ENCODE data around the gene PDE11A. TPM values are rescaled to one million over a fixed set of nuclear protein-coding genes. Genes with fewer than 3 reads are reported as not detected.

PDE11A gene
- total RNA-seq, 1 experiment from 2014 or later = 0.24 TPM

DNA sequence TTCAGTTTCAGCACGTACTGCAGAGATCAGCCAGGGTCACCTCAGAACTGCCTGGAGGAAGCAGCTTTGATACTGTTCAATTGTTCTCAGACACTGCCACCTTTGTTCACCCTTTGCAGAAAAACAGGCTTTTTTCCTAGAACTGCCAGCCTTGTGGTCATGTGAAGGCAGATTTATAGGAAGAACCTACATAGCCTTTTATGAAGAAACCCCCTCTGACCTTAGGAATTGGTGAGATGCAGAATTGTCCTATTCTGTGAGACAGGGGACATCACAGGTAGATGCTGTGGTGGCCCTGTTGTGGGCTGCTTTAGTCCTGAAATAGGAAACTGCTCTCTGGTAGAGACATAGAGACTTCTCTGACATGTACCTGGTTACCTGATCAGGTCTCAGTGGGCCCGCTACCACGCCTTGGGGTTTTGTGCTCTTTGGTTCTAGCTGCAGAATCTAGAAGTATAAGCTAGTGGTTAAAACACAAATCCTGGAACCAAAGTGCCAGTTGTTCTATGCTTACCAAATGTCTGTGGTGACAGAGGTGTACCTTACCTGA is 473.4 kb downstream of the PDE11A start:
- peak; percentile 6 for DNase-seq (ENCODE audit: low read depth)

DNA sequence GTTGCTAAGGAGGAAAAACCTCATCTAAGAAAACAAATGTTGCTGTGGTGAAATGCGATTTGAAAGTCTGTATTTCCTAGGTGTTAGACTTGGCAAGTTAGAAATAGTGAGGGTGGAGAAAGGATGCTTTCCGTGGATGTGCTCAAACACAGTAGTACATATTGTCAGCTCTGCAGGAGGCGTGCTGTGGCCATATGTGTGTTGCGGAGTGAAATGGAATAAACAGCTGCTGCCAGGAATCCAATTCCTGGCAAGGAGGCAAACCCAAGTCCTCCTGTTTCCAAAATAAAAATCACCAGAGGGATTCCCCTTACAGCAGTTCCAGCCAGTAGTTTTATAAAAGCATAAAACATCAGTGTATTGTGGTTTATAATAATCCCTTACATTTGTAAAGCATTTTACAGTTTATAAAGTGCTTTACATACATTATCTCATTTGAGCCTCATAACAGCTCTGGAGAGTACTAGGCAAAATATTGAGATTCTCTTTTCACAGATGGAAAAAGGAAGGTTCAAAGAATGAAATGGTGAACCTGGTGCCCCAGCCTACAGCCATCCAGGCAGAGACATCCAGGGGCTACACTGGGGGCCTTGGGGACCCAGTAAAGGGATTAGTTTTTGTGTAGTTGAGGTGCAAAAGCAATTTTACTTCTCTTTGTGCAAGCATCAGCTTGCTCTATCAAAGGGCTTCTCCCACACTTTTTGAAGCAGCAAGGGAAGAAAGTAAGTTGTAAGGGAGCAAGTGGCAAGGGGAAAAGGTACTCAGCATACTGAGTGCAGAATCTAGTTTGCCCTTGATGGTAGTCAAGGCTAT is 474.0 kb downstream of the PDE11A start:
- DNase-seq (ENCODE audit: low read depth) = peak; percentile 38

DNA sequence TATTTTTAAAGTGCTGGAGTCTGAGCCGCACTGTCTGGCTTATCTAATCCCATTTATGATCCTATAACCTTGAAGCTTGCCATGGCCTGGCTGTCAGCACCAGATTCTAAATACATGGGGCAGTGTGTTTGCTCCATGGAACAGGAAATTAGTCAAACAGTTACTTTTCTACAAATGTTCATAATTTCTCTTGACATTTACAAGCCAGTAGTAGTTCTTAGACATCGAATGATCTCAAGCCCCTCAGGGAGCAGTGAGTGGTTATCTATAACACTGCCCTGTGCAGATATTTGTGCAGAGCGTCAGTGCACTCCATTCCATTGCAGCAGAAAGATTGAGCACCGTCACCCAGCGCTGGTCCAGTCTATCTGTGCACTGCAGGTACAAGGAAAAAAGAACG is 474.8 kb downstream of the PDE11A start:
- no peak for DNase-seq (ENCODE audit: low read depth)

DNA sequence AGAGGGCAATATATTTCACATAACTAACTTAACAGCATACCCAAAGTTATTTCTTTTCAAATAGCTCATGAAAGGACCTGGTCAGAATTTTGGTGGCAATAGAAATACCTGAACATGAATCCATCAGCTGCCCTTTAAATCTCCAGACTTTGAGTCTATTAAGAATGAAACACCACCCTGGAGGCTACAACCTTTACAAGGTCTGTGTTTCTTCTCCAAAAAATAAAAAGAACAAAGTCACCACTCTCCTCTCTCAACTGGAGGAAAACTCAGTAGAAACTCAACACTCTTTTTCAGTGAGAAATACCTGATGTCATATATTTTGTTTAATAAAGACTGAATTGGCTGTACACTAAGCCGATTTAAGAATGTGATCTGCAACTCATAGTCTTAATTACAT is 475.7 kb downstream of the PDE11A start:
- no peak for DNase-seq (ENCODE audit: low read depth)

DNA sequence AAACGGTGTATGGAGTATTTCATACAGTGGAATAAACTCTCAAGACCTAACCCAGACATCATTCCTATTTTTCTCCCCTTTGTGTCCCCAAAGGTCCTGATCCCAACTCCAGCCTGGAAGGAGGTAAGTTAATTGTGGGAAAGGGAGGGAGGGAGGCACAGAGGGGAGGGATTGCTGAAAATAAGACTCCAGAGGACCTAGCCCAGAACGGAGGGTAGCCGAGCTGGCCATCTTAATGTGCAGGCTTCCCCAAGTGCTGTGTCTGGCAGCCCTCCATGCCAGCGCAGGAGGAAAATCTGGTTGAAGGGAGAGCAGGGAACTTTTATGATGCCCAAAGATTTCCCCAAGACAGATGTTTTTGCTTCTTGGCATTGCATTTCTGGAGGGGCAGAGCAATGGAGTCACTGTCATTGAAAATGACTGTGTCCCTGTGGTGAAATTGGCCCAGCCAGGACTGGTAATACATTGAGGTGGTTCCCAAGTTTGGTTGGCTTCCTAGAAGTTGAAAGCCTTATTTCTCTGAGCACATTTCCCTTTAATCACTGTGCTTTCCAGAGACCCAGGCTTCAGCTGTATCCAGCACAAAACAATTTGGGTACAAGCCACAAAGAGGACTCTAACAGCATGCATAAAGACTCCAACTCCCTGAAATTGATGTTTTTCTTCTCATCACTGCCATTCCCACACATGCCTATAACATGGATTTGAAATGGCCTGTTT is 477.3 kb downstream of the PDE11A start:
- DNase-seq (ENCODE audit: low read depth) = no peak

DNA sequence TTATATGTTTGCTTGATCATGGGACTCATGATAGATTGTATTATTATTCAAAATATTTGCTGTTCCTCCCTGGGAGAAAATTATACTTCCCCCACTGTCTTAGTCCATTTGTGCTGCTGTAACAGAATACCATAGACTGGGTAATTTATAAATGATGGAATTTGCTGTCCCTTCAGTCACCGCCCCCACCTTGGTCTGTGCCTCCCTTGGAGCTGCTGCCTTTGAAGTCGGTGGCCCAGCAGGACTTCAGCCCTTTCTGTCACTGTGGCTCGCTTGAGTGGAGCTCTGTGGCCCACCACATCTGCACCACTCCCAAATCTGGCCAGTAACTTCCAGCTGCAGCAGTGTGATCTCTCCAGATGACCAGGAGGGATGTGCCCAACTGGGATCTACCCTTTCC is 479.2 kb downstream of the PDE11A start:
- no peak for DNase-seq (ENCODE audit: low read depth)

DNA sequence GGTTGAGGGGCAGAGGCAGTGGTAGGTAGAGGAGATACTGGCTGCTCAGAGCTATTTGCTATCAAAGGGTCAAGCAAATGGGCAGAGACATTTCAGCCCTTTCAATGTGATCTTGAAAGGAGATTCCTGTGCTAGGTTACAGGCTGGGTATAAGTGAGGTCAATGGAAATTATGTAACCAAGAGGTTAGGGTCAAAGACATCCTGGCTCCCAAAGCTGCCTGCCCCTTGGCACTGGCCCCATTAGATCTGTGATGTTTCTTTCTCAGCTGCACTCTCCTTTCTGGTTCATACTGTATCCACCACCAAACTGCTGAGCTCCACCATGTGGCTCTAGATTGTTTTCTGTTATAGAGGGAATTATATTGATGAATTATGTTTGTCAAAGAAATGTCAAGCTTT is 479.6 kb downstream of the PDE11A start:
- DNase-seq (ENCODE audit: low read depth) = no peak

DNA sequence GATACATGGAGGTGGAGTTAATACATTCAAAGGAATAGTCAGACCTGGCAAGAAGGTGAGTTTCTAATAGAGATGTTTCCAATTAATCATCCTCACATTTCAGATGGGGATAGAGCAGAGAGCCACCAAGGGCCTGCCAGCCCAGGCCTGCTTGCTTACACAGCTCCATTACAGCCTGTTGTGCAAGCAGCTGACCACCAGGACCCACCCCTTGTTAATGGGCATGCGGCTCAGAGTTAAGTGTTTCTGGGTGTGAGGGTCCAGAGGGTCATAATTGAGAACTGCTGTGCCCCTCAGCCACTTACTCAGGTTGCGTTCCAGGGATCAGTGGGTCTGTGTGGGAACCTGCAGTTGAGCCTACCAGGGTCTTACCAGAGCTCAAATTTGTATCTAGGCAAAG is 480.2 kb downstream of the PDE11A start:
- DNase-seq (ENCODE audit: low read depth) = no peak

DNA sequence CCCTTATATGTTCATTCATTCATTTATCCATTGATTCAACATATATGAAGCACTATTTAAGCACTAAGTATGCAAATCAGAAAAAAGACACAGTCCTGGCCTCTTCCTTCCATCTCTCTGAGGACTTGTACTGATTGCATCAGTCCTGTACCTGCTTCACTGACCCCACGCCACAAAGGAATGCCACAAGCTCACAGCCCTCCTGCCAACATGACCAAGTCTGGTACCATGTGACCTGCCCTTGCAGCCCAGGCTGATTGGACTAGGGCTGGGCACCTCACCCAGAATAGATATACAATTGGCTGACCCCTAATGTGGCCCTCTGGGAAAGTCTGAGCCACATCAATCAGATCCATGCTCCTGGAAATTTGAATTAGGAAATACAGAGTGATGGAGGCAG is 483.4 kb downstream of the PDE11A start:
- DNase-seq (ENCODE audit: low read depth) = no peak

DNA sequence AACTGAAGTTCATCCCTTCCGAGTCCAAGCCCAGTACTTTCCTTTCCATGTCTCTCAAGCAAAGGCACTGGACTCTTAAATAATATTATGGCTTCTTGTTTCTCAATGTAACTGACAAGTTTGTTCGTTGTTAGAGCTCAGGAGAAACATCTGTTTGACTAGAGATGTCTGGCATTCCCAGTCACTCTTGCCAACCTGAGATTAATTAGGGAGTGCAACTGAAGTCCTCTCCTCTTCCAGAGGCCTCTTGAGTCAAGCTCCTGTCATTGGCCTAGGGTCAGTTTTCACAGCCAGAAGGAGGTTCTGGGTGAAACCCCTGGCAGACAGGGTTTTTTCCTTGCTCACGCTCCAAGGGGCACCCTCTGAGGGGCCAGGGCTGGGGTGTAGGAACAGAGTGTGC is 483.9 kb downstream of the PDE11A start:
- DNase-seq (ENCODE audit: low read depth) = no peak

DNA sequence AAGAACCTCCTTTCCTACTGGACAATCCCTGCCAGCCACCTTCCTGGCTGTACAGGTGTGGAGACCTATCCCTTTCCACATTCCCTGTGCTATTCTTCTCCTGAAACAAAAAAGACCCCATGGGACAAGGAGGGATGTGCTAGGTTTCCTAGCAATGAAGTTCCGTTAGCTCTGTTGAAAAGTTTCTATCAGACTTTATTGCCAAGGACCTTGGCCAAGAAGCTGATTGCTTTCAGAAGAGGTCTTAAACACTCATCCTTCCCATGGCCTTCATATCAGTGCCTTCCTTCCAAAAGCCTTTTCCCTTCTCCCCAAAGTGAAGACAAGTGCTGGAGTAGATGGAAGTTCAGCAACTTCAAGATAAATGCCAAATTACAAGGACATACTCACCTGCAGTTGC is 485.2 kb downstream of the PDE11A start:
- no peak for DNase-seq (ENCODE audit: low read depth)

DNA sequence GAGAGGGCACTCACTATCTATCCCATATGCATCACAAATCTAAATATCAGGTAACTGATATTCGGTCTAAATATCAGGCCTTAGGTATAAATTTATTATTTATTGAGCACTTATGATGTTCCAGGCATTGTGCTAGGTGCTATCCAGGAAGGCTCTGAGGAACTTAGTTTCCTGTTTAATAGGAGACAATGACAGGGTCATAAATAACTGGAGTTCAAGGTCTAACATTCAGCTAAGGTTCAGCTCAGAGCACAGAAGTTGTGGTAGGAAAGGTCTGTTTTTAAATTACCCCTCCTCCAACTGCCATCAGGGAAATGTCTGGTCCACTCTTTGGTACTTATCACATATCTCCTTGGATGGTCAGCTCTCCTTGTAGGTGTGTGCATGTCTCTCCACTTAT is 486.4 kb downstream of the PDE11A start:
- no peak for DNase-seq (ENCODE audit: low read depth)

DNA sequence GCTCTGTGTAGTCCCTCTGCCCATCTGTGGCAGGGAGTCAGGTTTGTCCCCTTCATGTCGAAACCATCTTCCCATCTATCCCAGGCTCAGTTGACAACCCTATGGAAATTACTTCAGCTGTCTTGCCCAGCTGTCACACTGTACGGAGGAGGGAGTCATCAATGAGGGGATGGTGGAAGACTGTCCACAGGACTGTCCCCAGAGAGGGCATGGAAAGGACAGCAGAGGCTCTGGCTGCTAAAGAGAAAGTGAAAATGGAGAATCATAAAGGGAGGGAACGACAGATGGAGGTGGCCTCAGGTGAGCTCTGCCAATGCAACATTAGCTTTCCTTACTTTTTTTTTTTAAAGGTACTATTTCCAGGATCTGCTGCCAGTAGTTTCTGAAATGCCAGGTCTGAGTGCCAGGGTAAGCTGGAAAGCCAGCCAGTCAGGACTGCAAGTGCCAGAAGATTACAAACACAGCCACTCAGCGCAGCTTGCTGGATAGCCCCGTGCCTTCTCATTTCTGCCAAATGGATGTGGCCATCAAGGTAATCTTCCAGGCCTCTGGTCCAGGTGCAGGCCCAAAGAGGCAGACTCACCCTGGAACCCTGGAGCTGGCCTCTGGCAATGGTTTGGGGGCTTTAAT is 487.2 kb downstream of the PDE11A start:
- no peak for DNase-seq (ENCODE audit: low read depth)

DNA sequence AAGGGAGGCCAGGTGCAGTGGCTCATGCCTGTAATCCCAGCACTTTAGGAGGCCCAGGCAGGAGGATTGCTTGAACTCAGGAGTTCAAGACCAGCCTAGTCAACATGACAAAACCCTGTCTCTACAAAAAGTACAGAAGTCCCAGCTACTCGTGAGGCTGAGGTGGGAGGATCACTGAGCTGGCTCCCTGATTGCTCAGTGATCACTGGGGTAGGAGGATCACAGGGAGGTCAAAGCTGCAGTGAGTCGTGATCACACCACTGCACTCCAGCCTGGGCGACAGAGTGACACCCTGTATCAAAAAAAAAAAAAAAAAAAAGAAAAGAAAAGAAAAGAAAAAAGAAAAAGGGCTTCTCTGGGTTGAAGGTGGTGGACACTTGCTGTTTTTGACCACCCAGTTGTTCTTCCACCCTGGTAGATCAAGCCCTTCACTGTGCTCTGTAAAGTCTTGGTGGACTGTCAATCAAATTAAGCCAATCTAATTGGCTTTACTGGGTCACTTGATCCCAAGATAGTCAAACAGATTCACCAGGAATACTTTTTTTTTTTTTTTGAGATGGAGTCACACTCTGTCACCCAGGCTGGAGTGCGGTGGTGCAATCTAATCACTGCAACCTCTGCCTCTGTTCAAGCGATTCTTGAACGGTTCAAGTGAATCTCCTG is 488.4 kb downstream of the PDE11A start:
- DNase-seq (ENCODE audit: low read depth) = no peak

DNA sequence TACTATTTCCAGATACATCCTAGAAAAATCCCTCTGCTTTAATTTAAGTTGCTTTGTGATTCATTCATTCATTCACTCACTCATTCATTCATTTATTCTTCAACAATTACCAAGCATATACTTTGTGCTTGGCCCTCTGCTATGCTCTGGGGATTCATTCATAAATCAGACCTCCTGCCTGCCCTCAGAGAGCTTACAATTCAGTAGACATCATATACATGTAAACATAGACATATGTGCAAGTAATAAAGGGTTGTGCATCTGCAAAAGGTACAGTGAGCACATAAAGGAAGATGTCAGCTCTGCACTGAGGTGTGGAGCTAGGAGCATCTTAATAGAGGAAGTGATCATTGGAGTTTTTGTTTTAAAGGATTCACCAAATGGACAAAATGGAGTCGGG is 490.6 kb downstream of the PDE11A start:
- no peak for DNase-seq (ENCODE audit: low read depth)

DNA sequence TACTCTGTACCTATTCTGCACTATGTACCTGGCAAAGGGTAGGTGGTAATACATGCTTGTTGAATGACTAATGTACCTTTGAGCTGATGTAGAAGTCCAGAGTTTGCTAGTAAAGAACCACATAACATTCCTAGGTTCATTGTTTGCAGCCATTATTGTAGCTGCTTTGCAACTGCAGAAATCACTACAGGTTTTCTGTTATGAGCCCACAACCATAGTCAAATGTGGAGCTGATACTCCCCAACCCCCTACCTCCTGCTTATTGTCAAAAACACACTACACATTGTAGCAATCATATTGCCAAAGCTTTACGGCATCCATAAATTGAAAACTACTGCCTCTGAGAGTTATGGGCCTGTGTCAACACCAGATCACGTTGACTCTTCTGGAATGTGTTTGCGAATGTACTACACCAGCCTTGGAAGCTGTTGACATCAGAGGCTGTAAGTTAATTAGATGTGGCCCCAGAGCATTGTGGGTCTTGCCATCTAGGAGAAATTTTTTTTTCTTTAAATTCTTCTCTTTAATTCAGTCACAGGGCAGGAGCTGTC is 493.0 kb downstream of the PDE11A start:
- no peak for DNase-seq (ENCODE audit: low read depth)

DNA sequence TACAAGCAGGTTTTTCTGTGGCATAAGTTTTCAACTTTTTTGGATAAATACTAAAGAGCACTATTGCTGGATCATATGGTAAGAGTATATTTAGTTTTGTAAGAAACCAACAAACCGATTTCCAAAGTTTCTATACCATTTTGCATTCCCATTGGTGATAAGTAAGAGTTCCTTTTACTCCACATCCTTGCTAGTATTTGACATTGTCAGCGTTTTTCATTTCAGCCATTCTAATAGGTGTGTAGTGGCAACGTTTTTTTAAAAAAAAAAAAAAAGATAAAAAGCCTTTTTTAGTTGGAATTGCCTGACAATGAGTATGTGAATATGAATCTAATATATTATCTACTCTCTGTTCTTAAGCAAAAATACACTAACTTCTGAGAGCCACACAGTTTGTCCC is 494.1 kb downstream of the PDE11A start:
- DNase-seq (ENCODE audit: low read depth) = no peak

DNA sequence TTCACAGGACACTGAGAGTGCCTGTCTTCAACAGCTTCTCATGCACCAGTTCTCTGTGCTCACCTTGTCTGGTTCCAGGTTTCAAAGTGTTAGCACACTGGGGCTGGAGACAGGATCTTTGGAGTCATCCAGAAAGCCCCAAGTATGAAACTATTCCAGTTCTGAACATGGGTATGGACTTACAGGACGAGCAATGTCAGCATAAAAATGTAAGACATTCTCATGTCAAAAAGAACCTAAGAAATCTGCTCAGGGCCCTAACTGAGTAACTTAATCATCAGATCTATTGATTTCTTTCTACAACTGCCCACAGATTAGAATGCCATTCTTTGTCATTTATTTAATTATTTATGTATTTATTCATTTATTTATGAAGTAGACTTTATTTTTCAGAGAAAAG is 495.5 kb downstream of the PDE11A start:
- DNase-seq (ENCODE audit: low read depth) = no peak

DNA sequence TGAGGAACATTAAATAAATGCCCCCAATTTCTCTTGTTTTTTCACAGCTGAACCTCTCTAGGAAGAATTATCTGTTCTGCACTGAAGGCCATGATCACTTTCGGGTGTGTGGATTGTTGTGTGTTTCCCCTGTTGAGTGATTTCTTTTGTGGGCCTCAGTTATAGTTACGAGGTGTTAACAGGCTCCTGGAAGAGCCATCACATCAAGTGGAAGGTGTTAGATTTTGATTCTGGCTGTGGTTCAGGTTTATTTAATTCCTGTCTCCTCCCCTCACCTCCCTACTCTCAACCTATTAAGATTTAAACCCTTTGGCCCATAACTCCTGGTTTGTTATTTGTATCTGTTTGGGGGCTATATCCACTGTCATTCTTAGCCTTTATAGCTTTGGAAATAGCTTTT is 497.2 kb downstream of the PDE11A start:
- no peak for DNase-seq (ENCODE audit: low read depth)

DNA sequence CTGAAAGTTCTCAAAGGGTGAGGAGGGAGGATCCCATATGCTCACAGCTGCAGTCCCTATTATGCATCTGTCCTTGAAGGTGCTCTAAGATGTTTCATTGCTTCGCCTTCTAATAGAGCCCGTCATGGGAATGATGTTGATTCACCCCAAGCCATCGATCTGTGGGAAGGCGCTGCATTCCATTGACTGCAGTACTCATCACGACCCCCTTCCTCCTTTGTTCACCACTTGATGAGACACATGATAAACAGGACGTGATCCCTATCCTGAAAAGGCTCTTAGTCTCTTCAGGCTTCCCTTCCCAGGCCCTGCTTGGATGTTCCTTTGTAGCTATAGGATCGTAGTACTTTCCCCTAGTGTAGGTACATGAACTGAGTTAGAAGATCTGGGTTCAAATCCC is 498.2 kb downstream of the PDE11A start:
- no peak for DNase-seq (ENCODE audit: low read depth)

Data from RPMI7951 (cell line).